OCI-LY1 (cell line): Measurements from ENCODE around the gene TM4SF4.

Source experiments
- H2AFZ ChIP-seq: fragments of 200-600 bp; sonication (generic), shearing (Covaris generic); 2 replicates; pipeline ENCODE4 v1.6.0; 2014; ENCODE audit warnings: antibody characterized with exemption, mild to moderate bottlenecking, low read length
- H3F3A ChIP-seq: fragments of 200-600 bp; sonication (generic), shearing (Covaris generic); 2 replicates; pipeline ENCODE4 v1.6.0; 2014; ENCODE audit warnings: mild to moderate bottlenecking, antibody characterized with exemption, low read length, moderate library complexity; ENCODE audit not compliant: insufficient read depth
- H3K27ac ChIP-seq: fragments of 200-600 bp; sonication (generic); 2 replicates; pipeline ENCODE4 v1.5.1; 2014; ENCODE audit warnings: low read length, mixed run types, mild to moderate bottlenecking, low read depth; ENCODE audit not compliant: poor library complexity, severe bottlenecking
- H3K27me3 ChIP-seq: fragments of 200-600 bp; sonication (generic); 2 replicates; pipeline ENCODE4 v1.6.0; 2014; ENCODE audit warnings: antibody characterized with exemption, mild to moderate bottlenecking, low read length, moderate library complexity; ENCODE audit not compliant: insufficient read depth
- H3K36me3 ChIP-seq: fragments of 200-600 bp; sonication (generic); 2 replicates; pipeline ENCODE4 v1.6.1; 2014; ENCODE audit warnings: mild to moderate bottlenecking, antibody characterized with exemption, low read length, moderate library complexity, mixed read lengths; ENCODE audit not compliant: insufficient read depth
- H3K4me1 ChIP-seq: fragments of 200-600 bp; sonication (generic); 2 replicates; pipeline ENCODE4 v1.5.1; 2014; ENCODE audit warnings: mild to moderate bottlenecking, low read length, moderate library complexity; ENCODE audit not compliant: insufficient read depth, severe bottlenecking
- H3K4me2 ChIP-seq: fragments of 200-600 bp; sonication (generic), shearing (Covaris generic); 2 replicates; pipeline ENCODE4 v1.6.1; 2014; ENCODE audit warnings: low read length
- H3K4me3 ChIP-seq: fragments of 200-600 bp; sonication (generic); 2 replicates; pipeline ENCODE4 v1.5.1; 2014; ENCODE audit warnings: low read length, low read depth, mild to moderate bottlenecking, mixed read lengths; ENCODE audit not compliant: poor library complexity, severe bottlenecking
- H3K79me2 ChIP-seq: fragments of 200-600 bp; shearing (Covaris generic); 2 replicates; pipeline ENCODE4 v1.6.1; 2016; ENCODE audit warnings: mixed run types, low read length, mixed read lengths; ENCODE audit not compliant: insufficient read depth
- H3K9ac ChIP-seq: fragments of 200-600 bp; sonication (generic), shearing (Covaris generic); 2 replicates; pipeline ENCODE4 v1.6.1; 2014; ENCODE audit warnings: mild to moderate bottlenecking, low read length, mixed read lengths
- H3K9me2 ChIP-seq: fragments of 200-600 bp; sonication (generic), shearing (Covaris generic); 2 replicates; pipeline ENCODE4 v1.6.1; 2014; ENCODE audit warnings: low read depth, mild to moderate bottlenecking, low read length, mixed read lengths
- H3K9me3 ChIP-seq: fragments of 200-600 bp; shearing (Covaris generic); 2 replicates; pipeline ENCODE4 v1.6.1; 2014; ENCODE audit warnings: low read length, mixed read lengths
- H4K20me1 ChIP-seq: fragments of 200-600 bp; sonication (generic), shearing (Covaris generic); 2 replicates; pipeline ENCODE4 v1.6.0; 2016; ENCODE audit warnings: mild to moderate bottlenecking, low read length; ENCODE audit not compliant: insufficient read depth
- CTCF ChIP-seq: fragments of 200-600 bp; sonication (generic), shearing (Covaris generic); IDR thresholded peaks from 2 replicates; pipeline ENCODE4 v1.5.1; 2017; ENCODE audit warnings: mild to moderate bottlenecking, antibody characterized with exemption, low read length, moderate library complexity, mixed read lengths
- EZH2 ChIP-seq: fragments of 200-600 bp; sonication (generic), shearing (Covaris generic); IDR thresholded peaks from 2 replicates; pipeline ENCODE4 v1.8.0; 2017; ENCODE audit warnings: borderline replicate concordance, mixed run types, mild to moderate bottlenecking, antibody characterized with exemption, low read length, moderate library complexity, mixed read lengths

Gene TM4SF4

DNA sequence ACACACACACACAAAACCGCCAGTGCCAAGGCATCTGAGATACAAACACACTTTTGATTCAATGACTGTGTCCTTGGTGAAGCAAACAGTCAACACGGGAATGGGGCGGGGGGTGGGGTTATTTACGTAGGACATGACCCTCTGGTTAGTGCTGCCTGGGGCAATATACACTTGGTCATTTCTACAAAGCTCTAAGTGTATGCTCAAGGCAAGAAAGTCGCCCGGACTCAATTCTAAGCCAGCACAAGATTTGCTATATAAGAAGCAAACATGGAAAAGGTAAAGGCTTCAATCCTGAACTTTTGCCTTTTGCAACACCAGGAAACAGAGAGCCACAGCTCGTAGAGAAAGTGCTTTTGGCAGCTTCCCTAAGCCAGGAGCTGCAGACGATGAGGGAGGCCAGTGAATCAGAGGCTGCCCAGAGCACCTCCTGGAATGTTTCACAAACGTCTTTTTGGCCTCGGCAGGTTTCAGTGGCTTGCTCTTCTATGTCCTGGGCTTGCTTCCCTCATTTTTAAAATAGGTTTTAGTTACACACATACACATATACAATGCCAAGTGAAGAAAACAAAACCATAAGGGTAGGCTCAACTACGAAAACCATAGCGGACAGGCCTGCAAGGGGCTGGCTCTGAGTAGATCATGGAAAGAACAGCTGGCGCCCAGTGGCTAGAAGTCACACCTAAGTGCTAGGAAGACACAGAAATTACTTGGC is 73.6 kb downstream of the TM4SF4 start:
- TF ChIP-seq CTCF (no peak), EZH2 (no peak)
- Histone ChIP-seq H3K9me3 (no peaks in the 10 kb centered on the region), H3K9me2 (no peaks in the 10 kb centered on the region), H2AFZ (no peak overlapping the region), H3K27me3 (no peaks in the 10 kb centered on the region), H3K36me3 (no peaks in the 10 kb centered on the region), H4K20me1 (no peaks in the 10 kb centered on the region), H3K79me2 (no peaks in the 10 kb centered on the region), H3F3A (no peaks in the 10 kb centered on the region), H3K9ac (no peak overlapping the region), H3K27ac (no peak overlapping the region), H3K4me2 (no peak overlapping the region), H3K4me3 (no peak overlapping the region), H3K4me1 (peaks cover 8% of the 10 kb centered on the region)

DNA sequence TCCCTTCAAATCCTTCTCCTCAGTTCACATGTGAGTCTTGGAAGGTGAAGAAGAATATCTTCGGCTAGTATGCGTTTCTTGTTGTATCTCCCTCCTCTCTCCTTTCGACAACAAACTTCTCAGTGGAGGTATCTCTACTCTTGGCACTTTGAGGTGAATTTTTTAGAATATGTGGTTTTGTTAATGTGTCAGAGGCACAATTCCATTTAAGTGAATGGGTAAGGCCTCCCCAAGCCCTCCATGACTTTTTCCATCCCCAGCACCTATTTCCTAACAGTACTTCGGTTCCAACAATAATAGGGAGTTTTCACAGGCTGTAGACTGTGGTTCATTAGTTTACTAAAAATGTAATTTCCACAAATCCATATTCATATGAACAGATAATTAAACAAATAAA is 74.2 kb downstream of the TM4SF4 start:
- no peaks in the 10 kb centered on the region for H3K27me3 ChIP-seq
- TF ChIP-seq EZH2 = no peak
- TF ChIP-seq CTCF = no peak
- no peaks in the 10 kb centered on the region for H4K20me1 ChIP-seq
- no peak overlapping the region for H3K4me3 ChIP-seq
- no peaks in the 10 kb centered on the region for H3K9me2 ChIP-seq
- no peaks in the 10 kb centered on the region for H3K36me3 ChIP-seq
- H3K9me3 ChIP-seq = no peaks in the 10 kb centered on the region
- no peak overlapping the region for H2AFZ ChIP-seq
- H3K27ac ChIP-seq = no peak overlapping the region
- H3K79me2 ChIP-seq = no peaks in the 10 kb centered on the region
- peaks cover 13% of the 10 kb centered on the region for H3K4me1 ChIP-seq
- no peaks in the 10 kb centered on the region for H3F3A ChIP-seq
- H3K4me2 ChIP-seq = no peak overlapping the region
- H3K9ac ChIP-seq = no peak overlapping the region

DNA sequence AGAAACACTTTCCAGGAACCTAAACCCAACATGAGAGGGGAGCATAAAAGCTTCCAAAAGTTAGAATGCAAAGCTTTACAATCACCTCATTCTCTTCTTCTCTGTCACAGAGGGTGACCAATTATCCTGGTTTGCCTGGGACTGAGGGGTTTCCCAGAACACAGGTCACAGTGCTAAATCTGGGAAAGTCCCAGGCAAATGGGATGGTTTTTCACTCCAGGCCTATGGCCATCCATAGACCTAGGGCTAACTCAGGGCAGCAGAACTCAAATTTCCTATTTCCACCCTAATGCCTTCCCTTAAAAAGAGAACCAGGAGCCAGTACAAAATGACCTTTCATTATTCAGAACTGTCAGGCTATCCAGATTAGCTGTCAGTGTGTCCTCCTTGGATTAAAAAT is 77.0 kb downstream of the TM4SF4 start:
- Histone ChIP-seq H2AFZ (no peak overlapping the region), H3K9me3 (no peaks in the 10 kb centered on the region), H3K27ac (no peak overlapping the region), H3K9me2 (no peaks in the 10 kb centered on the region), H3K9ac (no peak overlapping the region), H3K36me3 (no peaks in the 10 kb centered on the region), H3K4me1 (peaks cover 39% of the 10 kb centered on the region), H4K20me1 (no peaks in the 10 kb centered on the region), H3K79me2 (no peaks in the 10 kb centered on the region), H3K27me3 (no peaks in the 10 kb centered on the region), H3K4me3 (no peak overlapping the region), H3F3A (no peaks in the 10 kb centered on the region), H3K4me2 (no peak overlapping the region)
- TF ChIP-seq EZH2 (no peak), CTCF (no peak)
